Esophagus squamous epithelium (tissue), 5 donors: Measurements from ENCODE around the gene PCCA. TPM values are rescaled to one million over a fixed set of nuclear protein-coding genes. Genes with fewer than 3 reads are reported as not detected.

Experiments used
- DNase-seq: peaks from one replicate; lab custom pipeline; 2025; lab: John Stamatoyannopoulos, UW
- H3K27ac ChIP-seq, 4 donors: fragments of 200-600 bp; sonication (generic); one replicate each; pipeline ENCODE4 v1.5.1; 2016 to 2019; ENCODE audit warnings: mild to moderate bottlenecking in 1 of 4
- H3K27me3 ChIP-seq, 4 donors: fragments of 200-600 bp; sonication (generic); 1 replicate in 3 of 4; 2 replicates in 1 of 4; pipeline versions ENCODE4 v1.5.1 to v1.6.0; 2017 to 2021; ENCODE audit warnings: antibody characterized with exemption in 1 of 4
- H3K36me3 ChIP-seq, 3 donors: fragments of 200-600 bp; sonication (generic); one replicate each; pipeline ENCODE4 v1.5.1; 2016 to 2019
- H3K4me1 ChIP-seq, 3 donors: fragments of 200-600 bp; sonication (generic); one replicate each; pipeline ENCODE4 v1.5.1; 2017 to 2019
- H3K4me3 ChIP-seq, 4 donors: fragments of 200-600 bp; sonication (generic); 1 replicate in 3 of 4; 2 replicates in 1 of 4; pipeline ENCODE4 v1.5.1; 2016 to 2019; ENCODE audit warnings: mild to moderate bottlenecking in 2 of 4, moderate library complexity in 1 of 4
- H3K9me3 ChIP-seq, 3 donors: fragments of 200-600 bp; sonication (generic); one replicate each; pipeline ENCODE4 v1.5.1; 2016 to 2019
- CTCF ChIP-seq, 6 experiments: fragments of 450-650 bp in 4 of 6; fragments of 200-600 bp in 2 of 6; sonication (generic) in 2 of 6; IDR thresholded peaks; one replicate each; pipeline ENCODE4 v1.5.1; 2016 to 2019; ENCODE audit warnings: antibody characterized with exemption in 6 of 6, mild to moderate bottlenecking in 4 of 6, moderate library complexity in 4 of 6
- POLR2A ChIP-seq, 4 donors: fragments of 450-650 bp; IDR thresholded peaks; one replicate each; pipeline ENCODE4 v1.6.1; 2017; ENCODE audit warnings: antibody characterized with exemption in 4 of 4, mild to moderate bottlenecking in 4 of 4, moderate library complexity in 3 of 4
- WGBS, 2 donors: methylation state at CpG; one replicate each; pipeline ENCODE4 v1.1.5; 2018; 5-methylcytosine and 5-hydroxymethylcytosine counted together
- intact Hi-C: fragments of 100-400 bp; cut with DNase I; formaldehyde crosslinking; loops from one replicate; pipeline ENCODE4 v1.15.0; 2022
- total RNA-seq, 4 donors: library from RNA; depleted of rRNA; stranded (reverse); fragments of >200 nt; gene quantifications; one replicate each; pipeline ENCODE4 v1.1.0, GENCODE V29; 2016
- donor health status: DM: yes; HTN: yes; CAD: no.

PCCA gene
- 10 to 100 TPM; 21.5 to 46.5 (median 30.2) TPM for total RNA-seq

GRCh38 chr13:100088644-100089464, at the start of gene PCCA:
Gene PCCA (plus strand): TSS chr13:100089093. CDS start chr13:100089121, 28 bp downstream.
- 0 to 4% methylated on average over 4 to 6 of the region's 77 CpGs for WGBS, 2 donors
- H3K27me3 ChIP-seq, result no peaks in the 10 kb centered on the region
- no peaks in the 10 kb centered on the region for H3K36me3 ChIP-seq
- H3K9me3 ChIP-seq, result no peaks in the 10 kb centered on the region
- intact Hi-C loops, result no loop called here
- DNase-seq, result peak; percentile 42
- H3K4me1 ChIP-seq, result peaks cover 5 to 72% (median 30%) of the 10 kb centered on the region in 3 donors
- H3K4me3 ChIP-seq, result peak within 1 kb of the TSS; percentile 66 to 91 (median 80)
- peak within 1 kb of the TSS; percentile 80 to 87 (median 85) for H3K27ac ChIP-seq
- TF ChIP-seq POLR2A (IDR thresholded peaks at IDR 0.05) (peak in 1 of 4 donors; percentile 71), CTCF (IDR thresholded peaks at IDR 0.05) (peak in 1 of 6 experiments; percentile 12)

GRCh38 chr13:100039740-100040139, 49.2 kb upstream of the PCCA start:
- no peak for TF ChIP-seq POLR2A (IDR thresholded peaks at IDR 0.05)
- TF ChIP-seq CTCF (IDR thresholded peaks at IDR 0.05), result no peak
- 66 to 74% methylated on average over 4 of the region's 4 CpGs for WGBS, 2 donors
- Histone ChIP-seq H3K27ac (no peak overlapping the region), H3K4me1 (no peaks in the 10 kb centered on the region), H3K9me3 (no peaks in the 10 kb centered on the region), H3K4me3 (no peak overlapping the region), H3K36me3 (no peaks in the 10 kb centered on the region), H3K27me3 (no peaks in the 10 kb centered on the region)
- DNase-seq, result no peak
- intact Hi-C loops, result no loop called here

GRCh38 chr13:100040196-100040595, 48.7 kb upstream of the PCCA start:
- 40 to 53% methylated on average over 3 of the region's 3 CpGs for WGBS, 2 donors
- Histone ChIP-seq H3K36me3 (no peaks in the 10 kb centered on the region), H3K4me1 (no peaks in the 10 kb centered on the region), H3K4me3 (no peak overlapping the region), H3K9me3 (no peaks in the 10 kb centered on the region), H3K27me3 (no peaks in the 10 kb centered on the region), H3K27ac (no peak overlapping the region)
- TF ChIP-seq CTCF (IDR thresholded peaks at IDR 0.05) (no peak), POLR2A (IDR thresholded peaks at IDR 0.05) (no peak)
- DNase-seq, result no peak
- intact Hi-C loops, result no loop called here

- Histone ChIP-seq H3K4me1 (no peaks in the 10 kb centered on the region), H3K36me3 (no peaks in the 10 kb centered on the region), H3K4me3 (no peak overlapping the region), H3K9me3 (no peaks in the 10 kb centered on the region), H3K27me3 (no peaks in the 10 kb centered on the region), H3K27ac (no peak overlapping the region)
- DNase-seq, result no peak
- TF ChIP-seq CTCF (IDR thresholded peaks at IDR 0.05) (no peak), POLR2A (IDR thresholded peaks at IDR 0.05) (no peak)
- intact Hi-C loops, result no loop called here
- 93 to 94% methylated on average over 3 of the region's 3 CpGs for WGBS, 2 donors
Measured at GRCh38 chr13:100044936-100045335, 44.0 kb upstream of the PCCA start.

GRCh38 chr13:100045355-100045754, 43.5 kb upstream of the PCCA start:
- no peaks in the 10 kb centered on the region for H3K4me1 ChIP-seq
- H3K36me3 ChIP-seq, result no peaks in the 10 kb centered on the region
- 74 to 95% methylated on average over 3 of the region's 3 CpGs for WGBS, 2 donors
- no peak for DNase-seq
- no peak for TF ChIP-seq CTCF (IDR thresholded peaks at IDR 0.05)
- TF ChIP-seq POLR2A (IDR thresholded peaks at IDR 0.05), result no peak
- intact Hi-C loops, result no loop called here
- no peaks in the 10 kb centered on the region for H3K27me3 ChIP-seq
- H3K27ac ChIP-seq, result no peak overlapping the region
- H3K9me3 ChIP-seq, result no peaks in the 10 kb centered on the region
- no peak overlapping the region for H3K4me3 ChIP-seq
